ENCODE data around the gene PDE3A.
A peak's percentile ranks its signal among the peaks of the same experiment; 100 is the strongest.
"Not testable (repeated sequence)": the region's sequence is repeated elsewhere in the genome, so short reads cannot be mapped to it uniquely, and the experiment has no call there.

PDE3A gene

GRCh38 chr12:20375560-20375959 lies 7.2 kb downstream of the PDE3A start:
- no peak for DNase-seq

GRCh38 chr12:20376984-20377383 lies 8.6 kb downstream of the PDE3A start:
- no peak for DNase-seq

- DNase-seq = no peak
These were observed 9.4 kb downstream of the PDE3A start for GRCh38 chr12:20377750-20378149.

GRCh38 chr12:20382117-20382516 lies 13.8 kb downstream of the PDE3A start:
- DNase-seq = no peak

- no peak for DNase-seq
These were observed 15.3 kb downstream of the PDE3A start for GRCh38 chr12:20383612-20384011.

GRCh38 chr12:20384836-20385235 lies 16.5 kb downstream of the PDE3A start:
- not testable (repeated sequence) for DNase-seq

GRCh38 chr12:20390846-20391245 lies 22.5 kb downstream of the PDE3A start:
- no peak for DNase-seq

GRCh38 chr12:20392339-20392738 lies 24.0 kb downstream of the PDE3A start:
- no peak for DNase-seq

GRCh38 chr12:20393707-20394106 lies 25.4 kb downstream of the PDE3A start:
- DNase-seq = no peak

- DNase-seq = no peak
These were observed 27.6 kb downstream of the PDE3A start for GRCh38 chr12:20395791-20396550.

- no peak for DNase-seq
These were observed 30.3 kb downstream of the PDE3A start for GRCh38 chr12:20398686-20399085.

GRCh38 chr12:20400003-20400402 lies 31.7 kb downstream of the PDE3A start:
- DNase-seq = no peak

GRCh38 chr12:20403230-20403629 lies 34.9 kb downstream of the PDE3A start:
- DNase-seq = no peak

GRCh38 chr12:20404576-20405346 lies 36.4 kb downstream of the PDE3A start:
- peak in 1 of 2 donors; percentile 14 for DNase-seq

GRCh38 chr12:20409607-20410377 lies 41.5 kb downstream of the PDE3A start:
- DNase-seq = no peak

- no peak for DNase-seq
These were observed 42.4 kb downstream of the PDE3A start for GRCh38 chr12:20410734-20411133.

- no peak for DNase-seq
These were observed 43.0 kb downstream of the PDE3A start for GRCh38 chr12:20411345-20411744.

GRCh38 chr12:20415028-20415427 lies 46.7 kb downstream of the PDE3A start:
- DNase-seq = no peak

- no peak for DNase-seq
These were observed 47.3 kb downstream of the PDE3A start for GRCh38 chr12:20415641-20416040.

GRCh38 chr12:20420557-20420956 lies 52.2 kb downstream of the PDE3A start:
- DNase-seq = no peak

GRCh38 chr12:20421421-20421820 lies 53.1 kb downstream of the PDE3A start:
- DNase-seq = no peak

GRCh38 chr12:20423557-20423956 lies 55.2 kb downstream of the PDE3A start:
- DNase-seq = no peak

- DNase-seq = no peak
These were observed 56.5 kb downstream of the PDE3A start for GRCh38 chr12:20424841-20425240.

GRCh38 chr12:20426191-20426590 lies 57.9 kb downstream of the PDE3A start:
- DNase-seq = no peak
